Esophagus muscularis mucosa (tissue), 4 donors: ENCODE results near the gene MAN1C1. TPM values are rescaled to one million over a fixed set of nuclear protein-coding genes. Genes with fewer than 3 reads are reported as not detected.

Experiments
- DNase-seq: peaks from one replicate; pipeline ENCODE4 v3.0.0-alpha.2; 2017; ENCODE audit errors: extremely low spot score
- H3K27ac ChIP-seq, 4 donors: fragments of 200-600 bp; sonication (generic); replicated peaks in 1 of 4; 1 replicate in 3 of 4; 2 replicates in 1 of 4; pipeline ENCODE4 v1.5.1; 2016 to 2019; ENCODE audit warnings: mild to moderate bottlenecking in 1 of 4
- H3K27me3 ChIP-seq, 4 donors: fragments of 200-600 bp; sonication (generic); one replicate each; pipeline versions ENCODE4 v1.5.1 to v1.6.0; 2016 to 2019
- H3K36me3 ChIP-seq, 4 donors: fragments of 200-600 bp; sonication (generic); one replicate each; pipeline ENCODE4 v1.5.1; 2016 to 2019
- H3K4me1 ChIP-seq, 4 donors: fragments of 200-600 bp; sonication (generic); one replicate each; pipeline ENCODE4 v1.5.1; 2016 to 2019
- H3K4me3 ChIP-seq, 4 donors: fragments of 200-600 bp; sonication (generic); 1 replicate in 2 of 4; 2 replicates in 2 of 4; pipeline ENCODE4 v1.5.1; 2016 to 2019; ENCODE audit warnings: mild to moderate bottlenecking in 4 of 4, moderate library complexity in 1 of 4
- H3K9me3 ChIP-seq, 4 donors: fragments of 200-600 bp; sonication (generic); 1 replicate in 3 of 4; 2 replicates in 1 of 4; pipeline ENCODE4 v1.5.1; 2016 to 2019
- CTCF ChIP-seq, 3 experiments: fragments of 200-600 bp in 2 of 3; fragments of 450-650 bp in 1 of 3; sonication (generic) in 2 of 3; IDR thresholded peaks; one replicate each; pipeline ENCODE4 v1.5.1; 2017 to 2019; ENCODE audit warnings: antibody characterized with exemption in 3 of 3, mild to moderate bottlenecking in 2 of 3, moderate library complexity in 1 of 3
- EP300 ChIP-seq: sonication (generic); formaldehyde crosslinking; IDR thresholded peaks from one replicate; pipeline ENCODE4 v1.6.1; 2017; ENCODE audit warnings: antibody characterized with exemption
- POLR2A ChIP-seq: fragments of 450-650 bp; IDR thresholded peaks from one replicate; pipeline ENCODE4 v1.6.1; 2017; ENCODE audit warnings: antibody characterized with exemption, moderate library complexity, mild to moderate bottlenecking, low read depth
- POLR2AphosphoS5 ChIP-seq, 2 donors: sonication (generic); formaldehyde crosslinking; IDR thresholded peaks; one replicate each; pipeline ENCODE4 v1.6.1; 2017; ENCODE audit warnings: antibody characterized with exemption in 2 of 2
- WGBS: methylation state at CpG from one replicate; pipeline ENCODE4 v1.1.5; 2018; 5-methylcytosine and 5-hydroxymethylcytosine counted together
- intact Hi-C: fragments of 100-400 bp; cut with DNase I; formaldehyde crosslinking; loops from one replicate; pipeline ENCODE4 v1.15.1; 2023
- total RNA-seq, 4 donors: library from RNA; depleted of rRNA; stranded (reverse); fragments of >200 nt; gene quantifications; one replicate each; pipeline versions ENCODE4 v1.1.0 to v1.2.1, GENCODE V29; 2016

The MAN1C1 gene
- total RNA-seq, 4 donors from 2014 or later = 20.2 to 22.8 (median 20.7) TPM

GRCh38 chr1:25576459-25577133, 40.0 kb upstream of the MAN1C1 start:
- intact Hi-C loops = no loop called here
- Histone ChIP-seq H3K36me3 (no peaks in the 10 kb centered on the region), H3K4me3 (no peak overlapping the region), H3K9me3 (no peaks in the 10 kb centered on the region), H3K27me3 (no peaks in the 10 kb centered on the region), H3K4me1 (peaks cover 9 to 11% (median 9%) of the 10 kb centered on the region in 4 donors), H3K27ac (no peak overlapping the region)
- DNase-seq = no peak
- 95% methylated on average over 17 of the region's 18 CpGs for WGBS
- TF ChIP-seq POLR2AphosphoS5 (IDR thresholded peaks at IDR 0.05) = no peak
- TF ChIP-seq CTCF (IDR thresholded peaks at IDR 0.05) = no peak
- no peak for TF ChIP-seq POLR2A
- TF ChIP-seq EP300 = no peak

GRCh38 chr1:25577134-25577920, 39.3 kb upstream of the MAN1C1 start:
- 82% methylated on average over 19 of the region's 21 CpGs for WGBS
- Histone ChIP-seq H3K4me1 (peaks cover 9% of the 10 kb centered on the region in 4 donors), H3K9me3 (no peaks in the 10 kb centered on the region), H3K27ac (no peak overlapping the region), H3K27me3 (no peaks in the 10 kb centered on the region), H3K4me3 (no peak overlapping the region), H3K36me3 (no peaks in the 10 kb centered on the region)
- DNase-seq = no peak
- intact Hi-C loops = no loop called here
- TF ChIP-seq CTCF (IDR thresholded peaks at IDR 0.05) (no peak), EP300 (no peak), POLR2A (no peak), POLR2AphosphoS5 (IDR thresholded peaks at IDR 0.05) (no peak)

GRCh38 chr1:25579292-25580252, 37.0 kb upstream of the MAN1C1 start:
- H3K9me3 ChIP-seq = no peaks in the 10 kb centered on the region
- H3K27ac ChIP-seq = no peak overlapping the region
- no peaks in the 10 kb centered on the region for H3K36me3 ChIP-seq
- no peak overlapping the region for H3K4me3 ChIP-seq
- 77% methylated on average over 19 of the region's 19 CpGs for WGBS
- no peak for DNase-seq
- H3K27me3 ChIP-seq = no peaks in the 10 kb centered on the region
- intact Hi-C loops = no loop called here
- TF ChIP-seq CTCF (IDR thresholded peaks at IDR 0.05) (no peak), EP300 (no peak), POLR2A (no peak), POLR2AphosphoS5 (IDR thresholded peaks at IDR 0.05) (no peak)
- H3K4me1 ChIP-seq = no peaks in the 10 kb centered on the region

GRCh38 chr1:25580927-25581326, 35.7 kb upstream of the MAN1C1 start:
- Histone ChIP-seq H3K36me3 (no peaks in the 10 kb centered on the region), H3K9me3 (no peaks in the 10 kb centered on the region), H3K4me1 (no peaks in the 10 kb centered on the region), H3K27me3 (no peaks in the 10 kb centered on the region), H3K27ac (no peak overlapping the region), H3K4me3 (no peak overlapping the region)
- no peak for DNase-seq
- TF ChIP-seq CTCF (IDR thresholded peaks at IDR 0.05) (no peak), POLR2A (no peak), EP300 (no peak), POLR2AphosphoS5 (IDR thresholded peaks at IDR 0.05) (no peak)
- WGBS = 79% methylated on average over 2 of the region's 6 CpGs
- intact Hi-C loops = no loop called here
